Muscle layer of colon (tissue), 2 donors: ENCODE data around the gene UBL5.

Experiments used
- H3K27ac ChIP-seq: one replicate; pipeline ENCODE4 v1.7.0; 2013; ENCODE audit warnings: low read depth, mild to moderate bottlenecking, low read length, moderate library complexity
- H3K27me3 ChIP-seq, 2 donors: one replicate each; pipeline ENCODE4 v1.7.0; 2013; ENCODE audit warnings: low read length in 2 of 2, mild to moderate bottlenecking in 2 of 2; ENCODE audit not compliant: insufficient read depth in 2 of 2, control insufficient read depth in 1 of 2
- H3K36me3 ChIP-seq: one replicate; pipeline ENCODE4 v1.7.0; 2013; ENCODE audit warnings: mild to moderate bottlenecking, low read length; ENCODE audit not compliant: insufficient read depth
- H3K4me1 ChIP-seq: one replicate; pipeline ENCODE4 v1.7.0; 2013; ENCODE audit warnings: mild to moderate bottlenecking, low read length; ENCODE audit not compliant: insufficient read depth
- H3K4me3 ChIP-seq, 2 donors: one replicate each; pipeline ENCODE4 v1.7.0; 2013; ENCODE audit warnings: low read length in 2 of 2, low read depth in 1 of 2, mild to moderate bottlenecking in 1 of 2, moderate library complexity in 1 of 2
- H3K9ac ChIP-seq: one replicate; pipeline ENCODE4 v1.7.0; 2013; ENCODE audit warnings: low read length
- H3K9me3 ChIP-seq: one replicate; pipeline ENCODE4 v1.7.0; 2013; ENCODE audit warnings: mild to moderate bottlenecking, low read length
- donor health status: abdominal sarcoma.
- donor health status: Adenocarcinoma of cecum.

UBL5 gene

GRCh38 chr19:9875031-9875627, 47.4 kb downstream of the UBL5 start:
- no peaks in the 10 kb centered on the region for H3K4me1 ChIP-seq
- H3K27ac ChIP-seq, result no peak overlapping the region
- H3K9me3 ChIP-seq, result no peaks in the 10 kb centered on the region
- no peak overlapping the region for H3K4me3 ChIP-seq
- H3K27me3 ChIP-seq, result no peaks in the 10 kb centered on the region
- no peak overlapping the region for H3K9ac ChIP-seq
- H3K36me3 ChIP-seq, result no peaks in the 10 kb centered on the region

- no peaks in the 10 kb centered on the region for H3K27me3 ChIP-seq
- no peak overlapping the region for H3K27ac ChIP-seq
- no peaks in the 10 kb centered on the region for H3K9me3 ChIP-seq
- no peaks in the 10 kb centered on the region for H3K36me3 ChIP-seq
- H3K4me3 ChIP-seq, result no peak overlapping the region
- H3K9ac ChIP-seq, result no peak overlapping the region
- no peaks in the 10 kb centered on the region for H3K4me1 ChIP-seq
These were observed 48.1 kb downstream of the UBL5 start for GRCh38 chr19:9875796-9876195.

- H3K4me1 ChIP-seq, result no peaks in the 10 kb centered on the region
- no peak overlapping the region for H3K27ac ChIP-seq
- H3K9me3 ChIP-seq, result no peaks in the 10 kb centered on the region
- H3K4me3 ChIP-seq, result no peak overlapping the region
- no peaks in the 10 kb centered on the region for H3K27me3 ChIP-seq
- no peaks in the 10 kb centered on the region for H3K36me3 ChIP-seq
- no peak overlapping the region for H3K9ac ChIP-seq
These were observed 50.2 kb downstream of the UBL5 start for GRCh38 chr19:9877780-9878510.

GRCh38 chr19:9878511-9879196, 50.9 kb downstream of the UBL5 start:
- H3K4me1 ChIP-seq, result no peaks in the 10 kb centered on the region
- no peak overlapping the region for H3K9ac ChIP-seq
- H3K27ac ChIP-seq, result no peak overlapping the region
- H3K4me3 ChIP-seq, result no peak overlapping the region
- no peaks in the 10 kb centered on the region for H3K36me3 ChIP-seq
- no peaks in the 10 kb centered on the region for H3K9me3 ChIP-seq
- no peaks in the 10 kb centered on the region for H3K27me3 ChIP-seq
